Epithelial cell of prostate (primary cell): ENCODE measurements around the gene KLHL30.
A peak's percentile ranks its signal among the peaks of the same experiment; 100 is the strongest.

Source experiments
- DNase-seq: peaks from one replicate; pipeline ENCODE4 v3.0.0-alpha.2; 2011; ENCODE audit warnings: low read depth, low spot score
- H3K27ac ChIP-seq: fragments of 450-650 bp; 2 replicates; pipeline ENCODE4 v1.5.1; 2017; ENCODE audit warnings: mild to moderate bottlenecking

KLHL30 gene

GRCh38 chr2:238159071-238159539, 20.6 kb downstream of the KLHL30 start:
- H3K27ac ChIP-seq, result no peak overlapping the region
- DNase-seq, result no peak

GRCh38 chr2:238159661-238160205, 21.3 kb downstream of the KLHL30 start:
- no peak overlapping the region for H3K27ac ChIP-seq
- DNase-seq, result no peak

GRCh38 chr2:238160206-238161129, 22.0 kb downstream of the KLHL30 start:
- no peak overlapping the region for H3K27ac ChIP-seq
- DNase-seq, result no peak

GRCh38 chr2:238161291-238162051, 23.0 kb downstream of the KLHL30 start:
- DNase-seq, result no peak
- no peak overlapping the region for H3K27ac ChIP-seq

GRCh38 chr2:238162251-238162845, 23.9 kb downstream of the KLHL30 start:
- no peak overlapping the region for H3K27ac ChIP-seq
- no peak for DNase-seq

- H3K27ac ChIP-seq, result no peak overlapping the region
- no peak for DNase-seq
Observed at GRCh38 chr2:238162846-238163441, 24.5 kb downstream of the KLHL30 start.

GRCh38 chr2:238163481-238164198, 25.2 kb downstream of the KLHL30 start:
- DNase-seq, result no peak
- H3K27ac ChIP-seq, result no peak overlapping the region

- DNase-seq, result no peak
- no peak overlapping the region for H3K27ac ChIP-seq
Observed at GRCh38 chr2:238164906-238165287, 26.4 kb downstream of the KLHL30 start.

- H3K27ac ChIP-seq, result no peak overlapping the region
- no peak for DNase-seq
Observed at GRCh38 chr2:238165288-238165921, 26.9 kb downstream of the KLHL30 start.

- DNase-seq, result no peak
- no peak overlapping the region for H3K27ac ChIP-seq
Observed at GRCh38 chr2:238166391-238167343, 28.2 kb downstream of the KLHL30 start.

GRCh38 chr2:238167344-238167715, 28.9 kb downstream of the KLHL30 start:
- DNase-seq, result no peak
- H3K27ac ChIP-seq, result no peak overlapping the region

- DNase-seq, result no peak
- H3K27ac ChIP-seq, result peak overlapping the region; percentile 100
Observed at GRCh38 chr2:238167761-238168160, 29.3 kb downstream of the KLHL30 start.

- DNase-seq, result no peak
- H3K27ac ChIP-seq, result peak overlapping the region; percentile 100
Observed at GRCh38 chr2:238168196-238169047, 30.0 kb downstream of the KLHL30 start.

GRCh38 chr2:238169048-238169707, 30.7 kb downstream of the KLHL30 start:
- H3K27ac ChIP-seq, result peak overlapping the region; percentile 100

GRCh38 chr2:238169708-238170251, 31.3 kb downstream of the KLHL30 start:
- H3K27ac ChIP-seq, result peak overlapping the region; percentile 100
- DNase-seq, result peak; percentile 78

More at GRCh38 chr2:238169048-238169707, 30.7 kb downstream of the KLHL30 start:
- peak; percentile 18 for DNase-seq

- no peak for DNase-seq
- peak overlapping the region; percentile 100 for H3K27ac ChIP-seq
Observed at GRCh38 chr2:238170386-238171071, 32.1 kb downstream of the KLHL30 start.
